GM21515 (cell line): ENCODE data around the gene PMP22.
"Not testable (repeated sequence)": the region's sequence is repeated elsewhere in the genome, so short reads cannot be mapped to it uniquely, and the experiment has no call there.

Source experiments
- ATAC-seq: cut with Tn5 transposase; IDR thresholded peaks from one replicate; pipeline ENCODE4 v1.9.1; 2021; ENCODE audit not compliant: unreplicated experiment

PMP22 gene

GRCh38 chr17:15220785-15221184 is 44.3 kb downstream of the PMP22 start:
- no peak for ATAC-seq

- no peak for ATAC-seq
These were observed 48.6 kb downstream of the PMP22 start for GRCh38 chr17:15216481-15216880.

DNA sequence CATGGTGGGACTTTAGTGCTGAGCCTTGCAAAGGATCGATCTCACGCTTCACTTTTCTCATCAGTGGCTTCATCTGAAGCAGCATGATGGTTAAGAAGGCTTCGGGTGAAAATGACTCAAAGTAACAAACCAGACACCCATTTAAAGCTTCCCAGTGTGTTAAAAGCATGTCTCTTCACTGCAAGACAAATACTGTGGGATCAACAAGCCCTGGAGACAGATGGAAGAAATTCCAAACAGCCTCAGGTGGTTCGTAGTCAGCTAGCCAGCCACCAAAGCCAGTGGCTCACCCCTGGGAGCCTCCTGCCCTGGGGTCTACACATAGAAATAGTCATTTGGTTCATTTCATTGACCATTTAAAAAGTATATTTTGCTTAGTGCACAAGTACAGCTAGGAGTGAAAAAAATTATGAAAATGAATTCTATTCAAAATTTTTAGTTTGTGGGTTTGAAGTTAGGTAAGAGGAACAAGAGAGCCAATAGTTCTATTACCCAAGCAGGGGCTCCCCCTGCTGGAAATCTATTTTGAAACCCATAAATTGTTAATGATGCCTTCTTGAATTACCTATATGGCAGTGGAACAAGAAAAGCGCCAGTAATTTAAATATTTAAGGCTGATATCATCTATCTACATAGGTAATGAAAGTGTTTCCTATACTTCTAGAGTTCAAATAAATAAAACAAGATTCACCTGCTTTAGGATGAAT is 51.6 kb downstream of the PMP22 start:
- ATAC-seq, result no peak

DNA sequence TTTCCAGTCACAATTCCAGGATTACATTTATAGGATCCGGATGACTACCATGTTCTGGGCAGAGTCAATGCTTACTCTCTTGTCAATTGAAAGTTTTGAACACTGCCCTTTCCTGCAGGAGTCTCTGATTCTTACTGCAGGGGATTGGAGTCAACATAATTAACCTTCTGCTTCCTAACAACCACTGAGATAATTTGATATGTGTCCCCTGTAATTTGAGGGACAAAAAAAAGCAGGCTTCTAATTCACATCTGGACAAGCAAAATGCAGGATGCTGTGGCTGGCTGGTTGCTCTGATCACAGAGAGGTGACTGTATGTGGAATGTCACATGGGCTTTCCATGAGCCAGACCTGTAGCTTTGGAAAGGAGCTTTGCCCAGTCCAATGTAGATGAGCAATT is 54.9 kb downstream of the PMP22 start:
- no peak for ATAC-seq

GRCh38 chr17:15203062-15203461 is 62.1 kb downstream of the PMP22 start:
- ATAC-seq, result not testable (repeated sequence)

- not testable (repeated sequence) for ATAC-seq
These were observed 64.6 kb downstream of the PMP22 start for GRCh38 chr17:15200574-15200973.

DNA sequence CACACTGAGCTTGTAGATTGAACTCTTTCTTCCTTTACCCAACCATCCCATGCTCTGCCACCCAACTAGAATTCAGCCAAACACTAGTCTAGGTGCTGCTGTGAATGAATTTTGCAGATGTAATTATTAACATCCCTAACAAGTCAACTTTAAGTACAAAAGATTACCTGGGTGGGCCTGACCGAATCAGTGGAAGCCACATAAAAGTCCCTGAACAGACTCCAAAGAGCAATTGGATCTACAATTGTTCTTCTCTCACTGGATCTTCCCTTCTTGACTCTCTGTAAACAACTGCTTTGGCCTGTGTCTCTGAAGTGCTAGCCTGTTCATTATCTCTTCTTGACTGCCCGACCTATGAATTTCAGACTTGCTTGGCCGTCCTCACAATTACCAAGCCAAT is 67.9 kb downstream of the PMP22 start:
- no peak for ATAC-seq

DNA sequence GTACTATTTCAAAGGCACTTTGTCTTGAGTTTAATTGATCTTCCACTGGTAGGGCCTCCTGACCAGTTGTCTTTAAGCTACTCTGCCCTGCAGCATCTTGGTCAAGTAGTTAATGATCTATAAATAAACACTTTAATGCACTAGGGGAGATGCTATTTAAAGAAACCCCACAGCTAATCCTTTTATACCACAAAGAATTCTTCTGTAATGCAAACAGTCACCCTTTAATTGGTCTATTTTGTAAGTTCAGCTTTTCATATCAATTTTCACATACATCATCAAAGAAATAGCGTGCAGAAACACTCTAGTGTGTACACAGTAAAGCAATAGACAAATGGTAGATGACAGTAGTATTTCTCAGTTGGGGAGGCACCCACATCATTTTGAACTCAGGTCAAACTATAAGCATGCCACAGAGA is 70.3 kb downstream of the PMP22 start:
- ATAC-seq, result no peak

DNA sequence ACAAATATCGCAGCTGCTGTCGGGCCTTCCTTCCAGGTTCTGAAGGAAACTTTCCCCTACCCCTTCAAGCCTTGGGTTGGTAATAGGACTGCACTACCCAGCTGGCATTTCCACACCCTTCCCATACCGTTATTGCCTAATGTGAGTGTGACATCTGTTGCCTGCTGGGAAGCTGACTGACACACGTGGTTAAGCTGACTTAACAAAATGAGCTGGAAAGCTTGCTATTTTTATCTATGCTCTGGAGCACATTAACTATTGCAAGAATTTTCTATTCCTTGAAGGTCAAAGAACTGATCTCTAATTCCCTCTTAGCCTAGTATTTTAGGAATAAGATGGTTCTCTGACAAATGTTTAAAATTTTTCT is 79.5 kb downstream of the PMP22 start:
- no peak for ATAC-seq

GRCh38 chr17:15184872-15185624 is 80.1 kb downstream of the PMP22 start:
- ATAC-seq, result no peak

- ATAC-seq, result no peak
These were observed 83.3 kb downstream of the PMP22 start for GRCh38 chr17:15181816-15182215.

GRCh38 chr17:15181333-15181732 is 83.8 kb downstream of the PMP22 start:
- no peak for ATAC-seq

GRCh38 chr17:15180121-15180561 is 85.0 kb downstream of the PMP22 start:
- ATAC-seq, result no peak
